HG02885 (cell line): ENCODE data around the gene PTPRF.
"Not testable (repeated sequence)": the region's sequence is repeated elsewhere in the genome, so short reads cannot be mapped to it uniquely, and the experiment has no call there.

Experiments
- ATAC-seq: cut with Tn5 transposase; IDR thresholded peaks from one replicate; pipeline ENCODE4 v1.9.1; 2021; ENCODE audit warnings: mild to moderate bottlenecking; ENCODE audit not compliant: unreplicated experiment, poor library complexity

Gene PTPRF

GRCh38 chr1:43530483-43531106, at the start of gene PTPRF:
PTPRF (plus strand) TSS chr1:43530883; CDS start chr1:43545076, 14,193 bp downstream.
- no peak for ATAC-seq

DNA sequence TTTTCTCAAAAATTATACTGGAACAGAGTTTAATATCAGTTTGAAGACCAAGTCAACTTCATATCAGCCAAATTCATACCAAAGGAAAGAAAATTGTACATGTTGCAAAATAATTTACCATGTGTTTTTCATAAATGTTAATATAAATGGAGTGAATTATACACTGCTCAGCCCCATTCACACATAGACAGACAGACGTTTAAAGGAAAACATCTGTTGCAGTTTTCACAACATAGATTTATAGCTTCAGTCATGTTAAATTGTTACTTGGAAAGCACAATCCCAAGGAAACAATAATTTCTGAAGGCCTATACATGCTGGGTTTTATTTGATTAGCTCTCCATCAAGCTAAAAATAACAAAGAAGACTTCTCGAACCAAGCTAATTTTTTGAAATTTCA, 49.2 kb upstream of the PTPRF start:
- no peak for ATAC-seq

- ATAC-seq = no peak
Observed at GRCh38 chr1:43482215-43482614, 48.5 kb upstream of the PTPRF start.

- ATAC-seq = no peak
Observed at GRCh38 chr1:43484367-43484766, 46.3 kb upstream of the PTPRF start.

DNA sequence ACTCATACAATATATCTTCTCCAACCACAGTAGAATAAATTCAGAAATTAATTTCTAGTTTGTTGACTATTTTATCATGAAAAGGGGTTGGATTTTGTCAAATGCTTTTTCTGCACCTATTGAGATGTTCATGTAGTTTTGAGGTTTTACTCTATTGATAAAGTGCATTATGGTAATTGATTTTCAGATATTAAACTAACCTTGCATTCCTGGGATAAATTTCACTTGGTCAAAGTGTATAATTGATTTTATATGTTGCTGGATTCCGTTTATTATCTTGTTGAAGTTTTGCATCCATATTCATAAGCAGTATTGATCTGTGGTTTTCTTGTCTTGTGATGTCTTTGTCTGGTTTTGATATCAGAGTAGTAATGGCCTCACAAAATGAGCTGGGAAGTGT, 42.5 kb upstream of the PTPRF start:
- ATAC-seq = no peak

DNA sequence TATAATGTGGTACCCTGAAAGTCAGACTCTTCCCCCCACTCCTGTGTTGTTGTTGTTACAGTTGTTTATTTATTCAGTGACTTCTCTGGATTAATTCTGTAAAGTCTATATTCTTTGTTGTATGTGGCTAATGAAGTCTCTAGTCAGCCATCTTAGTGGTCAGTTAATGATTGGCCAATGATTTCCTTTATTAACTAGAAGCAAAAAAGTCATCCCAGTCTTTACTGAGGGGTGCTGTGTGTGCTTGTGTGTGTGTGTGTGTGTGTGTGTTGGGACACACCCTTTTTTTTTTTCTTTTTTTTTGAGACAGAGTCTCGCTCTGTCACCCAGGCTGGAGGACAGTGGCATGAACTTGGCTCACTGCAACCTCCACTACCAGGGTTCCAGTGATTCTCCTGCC, 39.6 kb upstream of the PTPRF start:
- no peak for ATAC-seq

DNA sequence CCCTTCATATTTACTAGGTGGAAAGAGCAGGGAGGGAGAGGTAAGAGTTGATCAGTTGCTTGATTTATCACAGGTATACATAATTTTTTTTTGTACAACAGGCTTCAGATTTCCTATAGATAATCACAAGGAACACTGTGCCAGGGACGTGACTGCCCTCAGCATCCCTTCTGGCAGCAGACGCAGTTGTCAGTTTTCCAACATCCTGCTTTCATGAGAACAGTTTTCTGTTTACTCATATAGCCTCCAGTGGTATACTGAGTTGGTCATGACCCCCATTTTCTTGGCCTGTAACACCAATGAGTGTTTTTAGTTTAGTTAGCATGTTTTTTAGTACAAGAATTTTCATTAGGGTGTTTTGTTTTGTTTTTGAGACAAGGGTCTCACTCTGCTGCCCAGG, 37.9 kb upstream of the PTPRF start:
- no peak for ATAC-seq

DNA sequence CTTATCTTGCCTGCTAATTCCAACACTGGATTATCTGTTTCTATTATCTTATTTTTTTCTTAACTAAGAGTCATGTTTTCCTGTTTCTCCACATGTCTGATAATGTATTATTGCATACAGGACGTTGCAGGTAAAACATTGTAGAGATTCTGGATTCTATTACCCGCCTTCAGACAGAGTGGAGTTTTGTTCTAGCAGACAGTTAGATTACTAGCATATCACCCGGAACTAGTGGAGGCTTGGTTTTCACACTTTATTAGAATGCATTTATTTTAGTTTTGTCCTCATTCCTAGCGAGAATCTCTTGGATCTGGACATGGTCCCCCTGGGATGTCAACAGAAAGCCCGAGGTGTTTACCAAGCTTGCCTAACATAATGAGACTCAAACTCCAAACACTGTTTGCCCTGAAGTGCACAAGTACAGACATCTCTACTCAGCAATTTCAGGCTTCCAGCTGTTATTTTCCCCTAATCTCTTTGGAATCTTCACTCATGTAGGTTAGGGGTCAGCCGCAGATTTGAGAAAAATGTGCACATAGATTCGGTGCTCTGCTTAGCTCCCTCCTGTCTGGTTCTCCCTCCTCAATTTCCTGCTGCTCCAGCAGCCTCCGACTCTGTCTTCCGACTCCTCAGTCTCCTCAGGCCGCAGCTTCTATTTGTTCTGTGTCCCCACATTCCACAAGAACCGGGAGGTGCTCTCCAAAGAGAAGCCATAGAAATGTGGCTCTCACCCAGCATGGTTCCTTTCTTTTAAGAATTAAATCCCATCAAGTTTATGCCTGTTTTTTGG, 36.8 kb upstream of the PTPRF start:
- no peak for ATAC-seq

- no peak for ATAC-seq
Observed at GRCh38 chr1:43495204-43495603, 35.5 kb upstream of the PTPRF start.

DNA sequence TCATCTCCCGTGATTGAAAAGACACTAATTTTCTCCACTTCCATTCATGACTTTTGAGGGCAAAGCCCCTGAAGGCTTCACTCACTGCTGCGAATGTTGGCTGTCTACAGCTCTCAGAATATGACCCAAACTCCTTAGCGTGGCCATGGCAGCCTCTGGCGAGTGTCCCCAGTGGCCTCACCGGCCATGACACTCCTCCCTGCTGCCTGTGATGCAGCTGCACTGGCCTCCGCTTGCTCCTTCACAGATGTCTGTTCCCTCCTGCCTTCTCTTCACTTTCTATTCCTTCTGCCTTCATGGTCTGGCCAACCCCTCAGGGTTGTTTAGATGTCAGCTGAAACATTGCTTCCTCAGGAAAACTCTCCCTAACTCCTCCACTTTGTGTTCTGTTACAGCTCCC, 30.8 kb upstream of the PTPRF start:
- ATAC-seq = no peak

DNA sequence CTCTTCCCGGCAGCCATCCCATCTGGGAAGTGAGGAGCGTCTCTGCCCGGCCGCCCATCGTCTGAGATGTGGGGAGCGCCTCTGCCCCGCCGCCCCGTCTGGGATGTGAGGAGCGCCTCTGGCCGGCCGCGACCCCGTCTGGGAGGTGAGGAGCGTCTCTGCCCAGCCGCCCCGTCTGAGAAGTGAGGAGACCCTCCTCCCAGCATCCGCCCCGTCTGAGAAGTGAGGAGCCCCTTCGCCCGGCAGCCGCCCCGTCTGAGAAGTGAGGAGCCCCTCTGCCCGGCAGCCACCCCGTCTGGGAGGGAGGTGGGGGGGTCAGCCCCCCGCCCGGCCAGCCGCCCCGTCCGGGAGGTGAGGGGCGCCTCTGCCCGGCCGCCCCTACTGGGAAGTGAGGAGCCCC, 28.9 kb upstream of the PTPRF start:
- ATAC-seq = not testable (repeated sequence)

- no peak for ATAC-seq
Observed at GRCh38 chr1:43503534-43503933, 27.1 kb upstream of the PTPRF start.

GRCh38 chr1:43505077-43505780, 25.5 kb upstream of the PTPRF start:
- ATAC-seq = no peak

DNA sequence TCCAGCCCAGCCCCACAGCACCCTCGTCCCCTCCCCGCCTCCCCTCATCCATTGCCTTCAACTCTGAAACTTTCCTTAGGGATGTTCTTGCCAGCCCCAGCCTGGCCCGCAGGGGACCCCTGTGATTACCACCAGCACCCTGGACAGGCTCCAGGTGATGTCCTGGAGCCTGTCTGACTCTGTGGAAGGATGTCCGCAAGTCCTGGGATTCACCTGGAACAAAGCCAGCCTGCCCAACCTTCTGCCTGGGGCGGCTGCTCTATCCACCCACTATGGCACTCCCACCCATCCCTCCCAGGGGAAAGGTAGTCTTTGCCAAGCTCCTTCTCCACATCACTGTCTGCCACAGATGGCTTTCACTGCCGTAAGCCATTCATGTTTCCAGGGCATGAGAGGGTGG, 24.4 kb upstream of the PTPRF start:
- no peak for ATAC-seq

DNA sequence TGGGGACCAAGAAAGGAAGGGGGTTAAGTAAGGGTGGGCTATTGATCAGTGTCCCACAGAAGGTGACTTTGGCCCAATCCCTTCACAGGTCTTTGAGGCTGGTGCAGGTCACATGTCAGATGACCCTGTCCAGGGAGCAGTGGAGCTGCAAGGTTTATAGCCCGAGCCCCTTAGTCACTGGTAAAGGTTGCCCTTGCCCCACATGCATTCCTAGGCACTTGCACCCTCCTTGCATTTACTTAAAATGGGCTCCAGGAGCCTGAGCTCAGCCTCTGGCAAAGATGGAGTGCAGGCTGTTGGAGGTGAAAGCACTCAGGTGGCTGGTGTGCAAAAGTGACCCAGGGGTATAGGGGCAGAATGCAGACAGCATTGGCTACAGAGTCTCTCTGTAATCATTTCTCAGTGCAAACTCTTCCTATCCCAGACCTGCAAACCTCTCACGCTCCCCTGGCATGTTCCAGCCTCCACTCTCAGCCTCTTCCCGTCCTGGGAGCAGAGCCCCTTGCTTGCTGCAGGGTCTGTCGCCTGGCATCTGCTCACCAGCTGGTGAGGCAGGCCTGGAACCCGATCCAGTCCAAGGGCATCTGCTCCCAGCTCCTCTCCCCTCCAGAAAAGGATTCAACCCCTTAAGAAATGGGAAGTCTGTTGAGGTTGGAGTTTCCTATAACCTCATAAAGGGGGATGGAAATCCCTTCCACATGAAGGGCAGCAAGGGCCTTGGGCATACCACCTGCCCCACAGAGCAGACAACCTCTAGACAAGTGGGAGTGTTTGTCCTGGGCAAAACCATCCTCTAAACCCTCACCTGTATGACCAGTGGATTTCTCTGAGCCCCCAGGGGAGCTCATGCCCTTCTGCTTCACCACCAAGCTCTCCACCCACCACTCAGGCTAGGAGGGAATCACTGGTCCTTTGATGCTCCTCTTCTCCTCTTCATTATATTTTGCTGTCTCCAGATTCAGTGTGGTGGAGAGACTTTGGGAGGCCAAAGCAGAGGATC, 23.1 kb upstream of the PTPRF start:
- ATAC-seq = no peak

DNA sequence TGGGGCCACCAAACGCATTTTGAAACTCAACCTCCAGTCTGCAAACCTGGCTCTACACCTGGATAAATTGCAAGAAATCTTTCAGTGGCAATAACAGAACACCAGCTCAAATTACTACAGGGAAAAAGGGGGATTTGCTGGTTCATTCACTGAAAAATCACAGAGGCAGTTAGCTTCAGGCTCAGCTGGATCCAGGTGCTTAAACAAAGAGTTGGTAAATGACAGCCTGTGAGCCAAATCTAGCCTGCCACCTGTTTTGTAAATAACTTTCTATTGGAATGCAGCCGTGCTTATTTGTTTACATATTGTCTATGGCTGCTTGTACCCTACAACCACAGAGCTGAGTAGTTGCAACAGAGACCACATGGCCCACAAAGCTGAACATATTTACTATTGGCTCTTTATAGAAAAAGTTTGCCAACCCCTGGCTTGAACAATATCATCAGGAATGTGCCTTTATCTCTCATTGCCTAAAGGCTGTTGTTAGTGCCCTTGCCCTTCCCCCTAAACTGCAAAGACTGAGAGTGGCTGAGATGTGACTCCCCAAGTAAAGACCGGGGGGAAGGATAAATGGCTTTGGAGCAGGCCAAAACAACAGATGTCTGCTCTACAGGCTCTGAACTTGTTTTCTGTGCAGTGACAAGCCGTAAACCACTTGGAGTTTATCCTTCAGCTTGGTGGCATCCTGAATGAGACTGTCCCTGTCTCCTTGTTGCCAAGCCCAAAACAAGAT, 21.5 kb upstream of the PTPRF start:
- ATAC-seq = no peak

GRCh38 chr1:43509740-43510375, 20.8 kb upstream of the PTPRF start:
- no peak for ATAC-seq

DNA sequence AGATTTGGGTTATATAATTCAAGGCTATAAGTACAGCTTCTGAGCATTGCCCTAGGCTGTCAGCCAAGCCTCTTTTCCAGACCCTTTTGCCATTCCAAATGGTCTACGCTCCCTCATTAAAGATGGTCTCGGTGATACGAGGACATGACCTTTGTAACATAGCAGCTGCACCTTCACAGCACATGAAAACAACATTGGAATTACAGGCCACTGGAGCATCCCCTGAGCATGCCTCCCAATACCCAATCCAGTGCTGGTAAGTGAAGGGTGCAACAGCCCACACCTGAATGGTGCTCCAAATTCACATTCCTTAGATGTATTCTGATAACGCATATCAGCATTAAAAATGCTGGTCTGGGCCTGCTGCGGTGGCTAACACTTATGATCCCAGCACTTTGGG, 20.1 kb upstream of the PTPRF start:
- ATAC-seq = no peak

DNA sequence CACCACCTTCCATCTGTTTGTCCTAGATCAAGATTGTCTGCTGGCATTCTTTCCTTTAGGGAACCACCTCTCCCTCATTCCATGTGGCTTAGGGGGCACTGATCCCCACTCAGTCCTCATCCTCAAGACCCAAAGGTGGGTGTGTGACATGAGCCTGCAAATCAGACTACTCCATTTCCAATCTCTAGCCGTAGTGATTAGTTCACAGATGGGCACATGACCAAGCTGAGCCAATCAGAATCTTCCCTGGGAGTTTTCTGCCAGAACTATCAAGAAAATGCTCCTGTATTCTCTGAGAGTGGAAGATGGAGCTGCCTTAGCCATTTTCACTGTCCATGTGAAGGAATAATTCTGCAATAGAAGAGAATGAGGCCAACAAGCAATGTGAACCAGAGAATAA, 19.3 kb upstream of the PTPRF start:
- ATAC-seq = no peak
